Measurements from ENCODE around the gene EXOG.

Gene EXOG

DNA sequence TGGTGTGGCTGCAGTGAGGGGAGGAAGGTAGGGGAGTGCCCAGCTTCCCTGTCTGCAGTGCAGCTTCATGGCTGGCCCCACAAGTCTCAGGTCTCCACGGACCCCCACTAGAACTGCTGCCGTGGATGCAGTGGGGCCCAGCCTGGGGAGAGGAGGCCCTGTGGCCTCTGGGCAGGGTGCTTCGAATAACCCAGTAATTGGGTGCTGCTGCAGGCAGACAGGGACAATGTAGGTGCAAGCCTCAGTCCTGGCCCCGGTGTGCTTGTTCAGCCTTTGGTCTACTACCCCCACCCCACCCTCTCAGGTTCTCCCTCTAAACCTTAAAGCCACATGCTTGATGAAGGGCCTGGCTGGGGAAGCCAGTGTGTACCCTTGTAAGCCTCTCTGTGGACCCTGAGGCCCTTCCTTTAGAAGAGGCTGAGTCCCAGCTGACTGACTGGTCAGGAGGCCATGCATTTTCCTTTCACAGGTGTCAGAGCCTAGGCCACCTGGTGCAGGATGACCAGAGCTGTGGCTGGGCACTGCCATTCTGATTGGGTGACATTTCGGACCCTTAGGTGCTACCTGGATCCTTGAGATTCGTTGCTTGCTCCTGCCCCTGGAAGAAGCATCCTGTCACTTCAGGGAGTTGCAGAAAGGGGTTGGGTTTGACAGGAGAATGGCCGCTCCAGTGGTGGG lies 21.1 kb upstream of the EXOG start:
- DNase-seq = no peak

DNA sequence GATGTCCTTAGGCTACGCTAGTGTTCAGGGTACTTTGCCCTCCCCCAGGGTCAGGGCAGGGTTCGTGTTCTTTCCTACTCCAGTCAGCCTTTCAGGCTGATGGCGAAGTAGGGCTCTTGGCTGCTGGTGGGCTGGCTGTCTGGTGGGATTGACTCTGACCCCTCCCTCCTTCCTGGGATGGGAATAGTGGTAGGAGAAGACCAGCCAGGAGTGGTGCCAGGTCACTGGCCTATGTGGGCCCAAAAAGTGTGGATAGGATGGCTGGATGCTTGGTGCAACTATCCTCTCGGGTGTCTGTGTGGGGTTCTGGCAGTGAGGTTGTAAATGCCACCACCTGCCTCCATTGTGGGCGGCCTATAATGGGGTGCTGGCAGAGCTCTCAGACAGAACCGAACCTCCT lies 20.4 kb upstream of the EXOG start:
- DNase-seq = no peak

GRCh38 chr3:38476157-38476756 lies 19.9 kb upstream of the EXOG start:
- DNase-seq = no peak

- no peak for DNase-seq
Observed at GRCh38 chr3:38477057-38477820, 18.9 kb upstream of the EXOG start.

- no peak for DNase-seq
Observed at GRCh38 chr3:38477839-38478450, 18.2 kb upstream of the EXOG start.

- no peak for DNase-seq
Observed at GRCh38 chr3:38478901-38479300, 17.2 kb upstream of the EXOG start.

DNA sequence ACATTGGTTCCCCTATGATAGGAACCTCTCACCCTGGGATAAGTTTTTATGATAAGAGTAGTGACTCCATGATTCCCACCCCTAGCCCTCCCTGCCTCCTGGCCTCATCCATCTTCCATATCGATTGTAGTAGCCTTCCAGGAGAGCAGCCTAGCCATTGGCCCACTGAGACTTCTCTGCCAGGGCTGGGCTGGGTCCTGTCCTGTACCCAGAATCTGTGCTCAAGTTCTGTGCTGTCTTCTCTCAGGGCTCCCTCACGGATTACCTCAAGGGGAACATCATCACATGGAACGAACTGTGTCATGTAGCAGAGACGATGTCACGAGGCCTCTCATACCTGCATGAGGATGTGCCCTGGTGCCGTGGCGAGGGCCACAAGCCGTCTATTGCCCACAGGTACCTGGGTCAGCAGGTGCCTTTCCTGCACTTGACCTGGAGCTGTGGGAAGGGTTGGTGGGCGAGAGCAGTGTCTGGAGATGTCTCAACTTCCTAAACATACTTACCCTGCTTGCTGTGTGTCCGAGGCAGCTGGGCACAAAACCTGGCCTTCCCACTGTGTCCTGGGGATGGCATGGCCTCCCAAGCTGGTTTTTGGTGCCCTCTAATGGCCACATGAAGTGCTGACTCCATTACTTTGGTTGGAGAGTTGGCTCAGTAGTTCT lies 16.6 kb upstream of the EXOG start:
- DNase-seq = no peak

- DNase-seq = no peak
Observed at GRCh38 chr3:38480093-38480445, 16.1 kb upstream of the EXOG start.

DNA sequence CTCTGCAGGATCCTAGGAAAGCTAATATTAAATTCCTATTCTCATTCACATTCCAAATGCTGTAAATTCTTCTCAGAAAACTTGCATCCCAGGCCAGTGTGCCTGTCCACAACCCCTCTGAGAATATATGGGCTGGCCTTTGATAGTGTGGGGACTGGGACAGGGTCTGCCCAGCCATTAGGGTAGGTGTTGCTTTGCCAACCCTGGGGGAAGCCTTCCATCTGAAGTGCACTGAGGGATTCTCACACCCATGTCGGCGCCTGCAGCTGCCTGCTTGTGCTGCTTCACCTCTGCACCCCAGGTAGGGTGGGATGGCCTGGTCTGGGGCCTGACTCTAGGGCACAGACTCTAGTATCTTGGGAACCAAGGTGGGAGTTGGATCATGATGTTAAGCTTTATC lies 15.2 kb upstream of the EXOG start:
- no peak for DNase-seq

GRCh38 chr3:38482951-38483350 lies 13.2 kb upstream of the EXOG start:
- DNase-seq = no peak

- no peak for DNase-seq
Observed at GRCh38 chr3:38487323-38487722, 8.8 kb upstream of the EXOG start.

DNA sequence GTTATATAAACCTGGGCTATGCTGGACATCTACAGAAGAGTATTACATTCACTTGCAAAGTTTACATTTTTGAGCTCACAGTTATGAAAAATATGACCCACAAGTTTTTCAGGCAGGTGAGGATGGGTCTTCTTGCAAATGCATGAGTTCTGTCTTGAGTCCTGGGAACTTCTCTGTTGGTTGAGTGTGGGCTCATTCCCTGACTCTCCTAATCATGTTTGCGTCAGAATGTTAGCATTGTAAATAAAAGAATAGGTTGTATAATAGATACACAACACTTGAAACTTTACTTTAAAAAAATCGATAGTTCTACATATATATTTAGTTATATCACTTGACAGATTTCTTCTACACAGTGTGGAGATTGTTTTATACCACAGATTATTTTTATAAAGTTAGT lies 7.2 kb upstream of the EXOG start:
- DNase-seq = no peak

DNA sequence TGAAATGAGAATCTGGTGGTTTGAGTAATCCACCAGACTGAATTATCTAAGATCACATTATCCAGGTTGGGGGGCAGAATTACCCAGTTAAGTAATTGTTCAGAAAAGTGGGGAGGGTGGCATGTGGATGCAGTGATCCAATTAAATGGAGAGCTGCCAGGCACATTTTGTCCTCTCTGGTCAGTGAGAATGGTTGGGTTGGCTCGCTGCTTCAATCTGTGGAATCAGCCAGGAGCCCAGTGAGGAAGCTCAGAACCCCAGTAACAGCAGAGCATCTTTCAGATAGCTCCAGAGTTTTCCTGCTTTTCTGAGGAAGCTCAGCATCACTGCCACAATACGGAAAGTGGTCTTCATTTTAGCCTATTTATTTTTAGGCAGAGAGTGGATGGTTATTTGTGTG lies 6.4 kb upstream of the EXOG start:
- DNase-seq = no peak

DNA sequence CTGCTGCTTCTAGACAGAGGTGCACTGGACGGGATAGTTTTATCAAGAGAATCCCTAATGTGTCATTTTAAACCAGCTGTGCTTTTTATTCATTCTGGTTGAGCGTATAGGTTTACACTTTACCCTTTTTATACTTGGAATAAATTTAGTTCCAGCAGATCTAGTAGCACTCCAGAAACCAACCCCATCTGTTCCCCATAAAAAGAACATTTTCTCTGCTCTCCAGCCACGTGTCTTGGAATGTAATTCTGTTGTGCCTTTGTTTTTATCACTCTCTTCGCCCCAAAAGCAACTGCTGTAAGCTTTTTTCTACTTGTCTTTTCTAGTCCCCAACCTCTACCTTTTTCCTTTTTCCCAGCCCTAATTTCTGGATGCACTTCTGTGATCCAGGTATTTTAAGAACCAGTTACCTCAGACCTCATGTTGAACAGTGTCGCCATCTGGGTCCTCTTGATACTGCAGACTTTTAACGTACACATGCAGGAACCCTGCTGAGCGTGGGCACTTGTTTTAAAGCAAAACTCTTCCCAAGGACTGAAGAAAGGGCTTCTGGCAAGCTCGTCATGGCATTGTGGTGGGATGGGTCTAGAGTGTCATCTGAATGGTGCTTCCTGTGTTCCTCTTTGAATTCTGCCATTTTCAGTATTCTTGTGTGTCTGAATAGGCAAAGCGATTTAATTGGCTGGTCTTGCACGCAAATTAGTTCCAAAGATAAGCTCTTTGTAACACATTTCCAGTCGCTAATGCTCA lies 5.7 kb upstream of the EXOG start:
- DNase-seq = no peak

DNA sequence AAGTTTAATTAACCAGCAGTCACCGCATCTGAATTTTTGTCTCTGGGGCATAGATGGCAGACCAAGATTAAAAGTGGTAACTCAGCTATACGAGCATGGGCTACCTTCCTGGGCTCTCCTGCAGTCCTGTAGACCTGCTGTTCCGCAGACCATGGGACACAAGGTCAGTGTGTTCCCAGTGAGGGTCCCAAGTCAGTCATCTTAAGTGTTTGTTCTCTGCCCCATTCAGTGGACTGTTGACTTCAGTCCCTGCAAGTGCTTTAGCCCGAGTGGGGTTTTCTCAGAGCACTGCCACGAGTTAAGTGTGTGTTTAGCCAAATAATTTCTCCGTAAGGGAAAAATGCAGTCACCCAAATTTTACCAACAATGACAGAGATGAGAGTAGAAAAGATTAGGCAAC lies 4.9 kb upstream of the EXOG start:
- no peak for DNase-seq

GRCh38 chr3:38493031-38493430 lies 3.1 kb upstream of the EXOG start:
- DNase-seq = no peak

DNA sequence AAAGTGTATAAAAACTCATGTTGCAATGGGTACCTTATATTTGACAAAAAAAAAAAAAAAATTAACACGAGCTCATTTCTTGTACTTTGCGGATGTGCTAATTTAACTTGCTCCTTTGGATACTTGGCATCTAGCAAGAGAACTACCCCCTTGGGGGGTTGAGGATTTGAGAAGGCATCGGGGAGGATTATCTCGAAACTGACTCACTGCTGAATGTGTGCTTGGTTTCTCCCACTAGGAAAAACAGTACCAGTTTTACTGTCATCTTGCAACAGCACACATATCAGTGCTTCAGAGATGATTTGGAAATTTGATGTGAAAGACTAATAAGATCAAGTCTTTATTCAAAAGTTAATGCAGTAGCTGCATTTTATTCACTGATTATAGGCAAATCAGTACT lies 891 bp downstream of the EXOG start:
- DNase-seq = no peak

GRCh38 chr3:38500688-38501417 lies 4.7 kb downstream of the EXOG start:
- no peak for DNase-seq

DNA sequence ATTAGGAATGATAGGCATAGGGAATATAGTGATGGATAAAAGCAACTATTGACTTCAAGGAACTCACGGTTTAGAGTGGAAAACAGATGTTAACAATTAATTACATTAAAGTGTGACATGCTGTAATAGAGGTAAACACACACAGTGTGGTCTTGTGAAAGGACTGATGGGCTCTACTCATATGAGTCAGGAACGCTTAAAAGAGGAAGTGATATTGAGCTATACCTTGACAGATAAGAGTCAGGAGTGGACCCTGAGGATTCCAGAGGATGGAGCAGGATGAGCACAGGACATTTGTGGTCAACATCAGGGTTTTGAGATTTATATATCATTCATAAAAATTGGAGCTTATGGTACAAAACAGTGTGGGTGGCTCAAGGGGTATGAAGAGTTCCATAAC lies 11.0 kb downstream of the EXOG start:
- no peak for DNase-seq

DNA sequence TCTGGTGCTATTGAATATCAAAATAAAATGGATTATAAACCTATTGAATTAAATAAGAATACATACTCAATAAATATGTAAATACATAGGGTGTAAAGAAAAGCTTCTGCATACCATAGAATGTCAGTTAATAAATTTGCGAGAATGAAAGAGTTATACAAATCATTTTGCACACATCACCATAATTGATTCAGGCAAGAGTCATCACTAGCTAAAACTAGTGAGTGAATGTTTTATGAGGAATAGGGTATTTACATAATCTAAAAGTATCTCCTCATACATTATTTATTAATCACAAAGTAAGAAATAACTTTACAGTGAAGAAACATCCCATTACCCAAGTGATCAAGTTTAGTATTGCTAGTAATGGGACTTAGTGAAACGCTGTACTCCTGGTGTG lies 13.6 kb downstream of the EXOG start:
- DNase-seq = no peak

DNA sequence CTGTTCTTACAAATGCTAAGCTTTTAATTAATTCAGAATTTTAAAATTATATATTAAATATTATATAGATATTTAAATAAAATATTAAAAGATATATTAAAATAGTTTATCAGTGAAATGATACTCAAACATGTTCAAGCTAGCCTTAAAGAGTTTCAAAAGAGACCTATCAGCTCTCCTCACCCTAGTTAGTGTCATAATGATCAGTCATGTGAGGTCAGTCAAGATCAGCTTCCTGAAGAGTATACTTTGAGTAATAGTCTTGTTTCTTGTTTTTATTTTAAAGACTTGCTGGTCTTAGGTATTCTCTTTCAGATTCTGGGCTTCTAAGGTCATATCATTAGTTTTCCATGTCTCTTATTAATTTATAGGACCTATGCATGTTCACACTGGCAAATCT lies 14.5 kb downstream of the EXOG start:
- DNase-seq = no peak

GRCh38 chr3:38511546-38511945 lies 15.4 kb downstream of the EXOG start:
- no peak for DNase-seq
